RPMI8226 (cell line): ENCODE results near the gene UBN1.

ENCODE experiments used
- DNase-seq: peaks from one replicate; pipeline ENCODE4 v3.0.0-alpha.2; 2015

UBN1 gene

GRCh38 chr16:4859900-4860255 is 12.6 kb downstream of the UBN1 start:
- DNase-seq, result no peak

- DNase-seq, result no peak
These were observed 13.6 kb downstream of the UBN1 start for GRCh38 chr16:4860727-4861342.

GRCh38 chr16:4862639-4863038 is 15.4 kb downstream of the UBN1 start:
- DNase-seq, result no peak

- DNase-seq, result no peak
These were observed 17.4 kb downstream of the UBN1 start for GRCh38 chr16:4864728-4865127.

GRCh38 chr16:4865231-4865860 is 18.1 kb downstream of the UBN1 start:
- DNase-seq, result no peak

GRCh38 chr16:4866586-4866985 is 19.3 kb downstream of the UBN1 start:
- DNase-seq, result no peak

GRCh38 chr16:4868026-4868425 is 20.7 kb downstream of the UBN1 start:
- no peak for DNase-seq

- no peak for DNase-seq
These were observed 21.3 kb downstream of the UBN1 start for GRCh38 chr16:4868535-4868934.

GRCh38 chr16:4869147-4869805 is 22.0 kb downstream of the UBN1 start:
- no peak for DNase-seq

GRCh38 chr16:4870138-4870671 is 22.9 kb downstream of the UBN1 start:
- DNase-seq, result no peak

GRCh38 chr16:4871071-4871470 is 23.8 kb downstream of the UBN1 start:
- no peak for DNase-seq

- no peak for DNase-seq
These were observed 25.8 kb downstream of the UBN1 start for GRCh38 chr16:4873091-4873490.

- DNase-seq, result no peak
These were observed 27.4 kb downstream of the UBN1 start for GRCh38 chr16:4874666-4875065.

- DNase-seq, result no peak
These were observed 29.5 kb downstream of the UBN1 start for GRCh38 chr16:4876646-4877379.

GRCh38 chr16:4877380-4877685 is 30.1 kb downstream of the UBN1 start:
- DNase-seq, result no peak

- DNase-seq, result no peak
These were observed 31.8 kb downstream of the UBN1 start for GRCh38 chr16:4879049-4879448.

GRCh38 chr16:4880006-4880580 is 32.8 kb downstream of the UBN1 start:
- DNase-seq, result no peak

- DNase-seq, result no peak
These were observed 34.8 kb downstream of the UBN1 start for GRCh38 chr16:4882000-4882632.

GRCh38 chr16:4882633-4883285 is 35.5 kb downstream of the UBN1 start:
- peak; percentile 93 for DNase-seq

GRCh38 chr16:4883501-4883900 is 36.2 kb downstream of the UBN1 start:
- no peak for DNase-seq

- DNase-seq, result no peak
These were observed 36.9 kb downstream of the UBN1 start for GRCh38 chr16:4884209-4884608.
